Stromal cell of bone marrow (primary cell): ENCODE data around the gene METTL4.

Source experiments
- DNase-seq: peaks from one replicate; pipeline ENCODE4 v3.0.0-alpha.2; 2012; ENCODE audit warnings: low read depth

Gene METTL4

DNA sequence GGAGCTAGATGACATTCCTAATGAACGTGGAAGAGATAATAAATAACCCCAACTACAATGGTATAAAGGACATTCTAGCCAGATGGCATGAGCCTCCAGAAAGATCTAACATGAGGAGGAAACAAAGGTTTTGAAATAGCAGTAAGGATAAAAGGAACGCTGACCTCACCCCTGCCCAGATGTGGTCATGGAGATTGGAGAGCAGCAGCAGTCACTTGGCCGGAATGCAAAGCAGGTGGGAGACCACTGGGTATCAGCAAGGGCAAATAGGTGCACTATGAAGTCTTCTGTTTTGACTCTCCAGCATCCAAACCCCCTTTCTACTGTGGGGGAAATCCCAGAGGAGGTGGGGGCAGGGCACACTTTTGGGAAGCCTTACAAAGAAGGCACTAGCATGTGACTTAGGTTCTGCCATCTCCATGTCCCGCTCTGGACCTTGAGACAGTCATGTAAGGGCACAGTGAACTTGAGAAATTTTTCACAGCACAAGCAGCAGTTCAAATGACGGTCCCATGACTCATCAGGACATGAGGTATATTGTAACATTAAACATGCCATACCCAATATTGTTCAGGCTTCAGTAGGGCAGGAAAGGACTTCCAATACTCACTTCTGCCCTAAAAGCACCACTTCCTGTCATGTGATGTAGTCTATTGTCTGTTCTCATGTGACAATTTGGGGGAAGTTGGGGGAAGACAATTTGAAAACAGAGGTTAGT, 55.2 kb downstream of the METTL4 start:
- peak; percentile 90 for DNase-seq

DNA sequence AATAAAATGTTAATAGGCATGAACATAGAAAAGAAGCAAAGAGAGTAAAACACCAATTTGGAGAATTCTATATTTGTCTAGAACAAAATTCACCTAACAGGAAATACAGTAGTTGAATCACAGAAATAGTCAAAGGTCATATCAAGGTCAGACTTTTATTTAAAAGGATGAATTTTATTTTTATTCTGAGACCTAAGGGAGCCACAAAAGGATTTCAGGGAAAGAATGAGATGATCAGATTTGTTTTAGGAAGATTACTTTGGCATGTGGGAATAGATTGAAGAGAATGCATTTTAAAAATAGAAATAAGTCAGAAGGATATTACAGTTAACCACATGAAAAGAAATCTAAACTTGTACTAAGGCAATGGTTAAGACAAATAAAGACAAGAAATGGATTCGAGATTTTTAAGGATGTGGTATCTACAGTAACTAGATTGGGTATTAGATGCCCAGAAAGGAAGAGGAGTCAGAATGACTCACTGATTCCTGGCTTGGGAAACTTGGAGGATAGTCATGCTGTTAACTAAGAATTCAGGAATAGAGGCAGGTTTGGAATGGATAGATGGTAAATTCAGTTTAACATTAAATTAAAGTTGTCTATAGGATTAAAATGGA, 56.0 kb downstream of the METTL4 start:
- peak; percentile 93 for DNase-seq

DNA sequence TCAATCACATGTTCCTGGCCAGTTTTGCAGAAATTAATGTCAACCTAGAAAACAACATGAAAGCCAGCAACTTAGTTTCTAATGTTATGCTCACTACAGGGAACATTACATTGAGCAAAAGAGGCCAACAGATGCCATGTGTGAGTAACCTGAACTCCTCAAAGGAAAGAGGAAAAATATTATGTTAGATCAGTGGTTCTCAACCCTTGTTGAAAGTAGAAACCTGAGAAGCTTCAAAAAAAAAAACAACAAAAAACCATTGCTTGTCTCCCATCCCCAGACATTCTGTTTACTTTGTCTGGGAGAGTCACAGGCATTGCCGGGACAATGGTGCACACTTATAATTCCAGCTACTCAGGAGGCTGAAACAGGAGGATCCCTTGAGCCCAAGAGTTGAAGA, 57.7 kb downstream of the METTL4 start:
- DNase-seq = no peak

DNA sequence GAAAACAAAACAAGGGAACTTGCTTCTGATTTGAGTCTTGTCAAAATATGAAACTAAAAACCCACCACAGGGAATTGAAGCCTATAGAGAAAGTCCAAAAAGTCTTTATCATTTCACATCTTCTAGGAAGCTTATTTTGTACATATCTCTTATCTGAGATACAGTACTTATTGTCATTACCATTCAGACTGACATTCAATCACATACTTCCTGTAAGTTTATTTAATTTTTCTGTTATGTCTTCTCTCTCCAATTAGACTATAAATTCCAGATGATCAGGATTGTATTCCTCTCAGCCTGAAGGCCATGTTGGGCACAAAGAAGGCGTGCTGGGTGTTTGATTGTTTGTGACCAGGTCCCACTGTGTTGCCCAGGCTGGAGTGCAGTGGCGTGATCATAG, 59.2 kb downstream of the METTL4 start:
- DNase-seq = no peak

DNA sequence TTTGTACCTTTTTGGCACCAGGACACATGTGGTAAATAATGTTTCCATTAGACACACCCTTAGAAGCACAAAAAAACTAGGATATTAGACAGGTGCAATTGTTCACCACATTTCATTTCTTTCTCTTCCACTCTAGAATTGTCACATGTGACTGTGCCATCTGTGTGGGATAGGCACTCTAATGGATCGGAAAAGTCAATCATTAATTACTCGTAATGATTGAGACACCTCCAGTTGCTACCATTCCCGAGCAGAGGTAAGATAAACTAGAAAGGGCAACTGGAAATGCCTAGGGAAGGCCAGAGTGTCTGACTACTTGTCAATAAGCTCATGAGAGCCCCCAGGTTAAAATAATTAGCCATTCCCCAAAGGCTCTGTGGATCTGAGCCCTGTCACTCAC, 59.9 kb downstream of the METTL4 start:
- no peak for DNase-seq

DNA sequence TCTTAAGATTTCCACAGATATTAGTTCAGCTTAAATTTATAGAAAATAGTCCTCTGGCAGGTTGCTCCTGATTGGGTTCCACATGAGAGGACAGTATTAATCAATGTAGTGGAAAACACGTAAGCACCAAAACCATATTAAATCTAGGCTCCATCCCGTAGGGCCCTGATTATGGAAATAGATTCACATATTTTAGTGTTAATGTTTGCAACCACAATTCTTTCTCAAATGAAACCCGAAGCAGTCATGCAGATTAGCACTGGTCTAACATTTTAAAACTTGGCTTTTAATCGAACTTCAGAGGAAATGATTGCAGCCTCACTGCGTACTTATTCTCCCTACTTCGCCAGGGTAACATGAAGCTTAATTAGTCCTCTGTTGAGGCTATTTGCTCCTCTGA, 60.9 kb downstream of the METTL4 start:
- no peak for DNase-seq

DNA sequence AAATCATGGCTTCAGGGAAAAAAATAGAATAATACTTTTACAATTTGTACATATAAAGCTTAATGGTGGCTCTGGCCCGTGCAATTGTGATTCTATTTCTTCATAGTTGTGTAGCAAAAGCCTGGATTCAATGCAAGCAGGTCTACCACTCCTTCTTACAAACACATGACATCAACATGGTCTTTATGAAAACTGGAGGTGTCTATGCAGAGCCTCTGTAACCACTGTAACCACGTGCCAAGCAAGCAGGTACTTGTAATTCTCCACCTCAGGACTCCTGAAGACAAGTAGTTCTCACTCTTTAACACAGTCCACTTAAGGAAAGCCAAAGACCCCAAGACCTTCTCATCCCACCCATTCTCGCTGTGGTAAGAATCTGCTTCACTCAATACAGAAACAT, 62.6 kb downstream of the METTL4 start:
- no peak for DNase-seq

DNA sequence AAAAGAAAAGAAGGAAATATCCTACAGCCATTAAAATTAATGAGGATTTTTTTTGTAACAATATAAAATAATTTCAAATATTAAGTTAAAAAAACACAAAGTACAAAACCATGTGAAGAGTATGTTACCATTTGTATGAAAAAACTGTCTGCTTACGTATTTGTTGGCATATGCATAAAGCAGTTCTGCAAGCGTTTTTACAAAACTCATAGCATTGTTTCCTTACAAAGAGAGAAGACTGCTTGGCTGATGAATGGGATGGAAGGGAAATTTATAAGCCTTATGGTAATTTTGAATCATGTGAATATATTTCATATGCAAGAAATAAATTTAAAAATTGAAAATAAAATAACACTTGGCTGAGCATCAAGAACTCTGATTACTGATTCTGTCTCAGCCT, 63.1 kb downstream of the METTL4 start:
- DNase-seq = no peak

DNA sequence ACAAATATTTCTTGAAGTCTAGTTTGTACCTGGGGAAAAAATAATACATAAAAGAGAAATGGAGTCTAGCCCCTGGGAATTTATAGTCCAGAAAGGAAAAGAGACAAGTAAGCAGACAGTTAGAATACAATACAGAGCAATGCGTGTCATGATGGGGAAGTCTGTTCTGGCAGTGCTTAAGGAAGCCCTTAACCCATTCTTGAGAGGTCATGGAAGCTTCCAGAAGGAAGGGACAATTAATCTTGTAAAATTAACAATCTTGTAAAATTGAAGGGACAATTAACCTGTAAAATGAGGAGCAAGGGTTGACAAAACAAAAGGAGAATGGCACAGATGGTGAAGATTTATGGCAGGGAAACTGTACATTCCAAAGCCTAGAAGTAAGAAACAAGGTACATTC, 66.7 kb downstream of the METTL4 start:
- no peak for DNase-seq

DNA sequence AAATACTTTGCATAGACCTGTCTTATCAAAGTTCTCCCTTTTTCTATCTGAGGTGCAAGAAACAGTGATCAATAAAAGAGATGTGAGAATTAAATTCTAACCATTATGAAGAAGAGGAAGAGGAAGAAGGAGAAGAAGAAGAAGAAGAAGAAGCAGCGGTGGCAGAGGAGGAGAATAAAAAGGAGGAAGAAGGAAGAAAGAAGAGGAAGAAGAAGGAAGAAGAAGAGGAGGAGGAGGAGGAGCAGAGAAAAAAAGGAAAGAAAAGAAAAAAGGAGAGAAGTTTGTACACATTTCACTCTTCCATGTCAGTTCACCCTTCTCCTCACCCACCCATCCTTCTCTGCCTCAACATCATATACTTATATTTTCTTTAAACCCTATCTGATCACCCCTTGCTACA, 68.4 kb downstream of the METTL4 start:
- no peak for DNase-seq

DNA sequence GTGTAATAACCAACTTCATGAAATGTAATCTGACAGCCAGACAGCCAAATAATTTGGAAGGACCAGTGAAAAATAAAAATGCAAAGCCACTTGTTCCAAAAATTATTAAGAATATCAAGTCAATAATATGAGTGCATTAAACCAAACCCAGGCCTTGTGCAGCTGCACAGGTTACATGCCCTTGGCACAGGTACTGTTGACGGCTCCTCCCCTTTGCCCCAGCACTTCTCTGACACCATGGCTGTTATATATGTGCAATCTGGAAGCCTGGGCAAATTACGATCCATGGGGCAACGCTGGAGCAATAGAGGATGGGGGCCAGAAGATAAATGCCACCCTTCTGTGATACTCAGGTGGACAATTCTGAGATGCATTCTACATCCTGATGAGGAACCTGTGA, 68.9 kb downstream of the METTL4 start:
- DNase-seq = no peak

DNA sequence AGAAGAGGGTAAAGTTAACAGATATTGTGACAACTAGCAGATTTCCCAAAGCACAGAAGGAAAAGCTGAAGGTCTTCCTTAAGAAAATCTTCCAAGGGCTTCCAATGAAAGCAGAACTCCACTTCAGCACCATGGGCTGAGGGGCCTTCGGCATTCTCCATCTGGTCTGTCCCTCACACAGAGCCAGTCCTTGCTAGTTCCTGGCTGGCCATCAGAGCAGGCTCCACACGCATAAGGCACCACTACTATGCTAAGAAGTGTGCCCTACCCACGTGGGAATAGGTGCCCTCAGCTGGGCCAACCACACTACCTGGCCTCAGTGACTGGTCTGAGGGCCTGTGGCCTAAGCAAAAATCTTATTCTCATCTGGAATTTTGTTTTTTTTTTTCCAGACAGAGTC, 73.5 kb downstream of the METTL4 start:
- no peak for DNase-seq

DNA sequence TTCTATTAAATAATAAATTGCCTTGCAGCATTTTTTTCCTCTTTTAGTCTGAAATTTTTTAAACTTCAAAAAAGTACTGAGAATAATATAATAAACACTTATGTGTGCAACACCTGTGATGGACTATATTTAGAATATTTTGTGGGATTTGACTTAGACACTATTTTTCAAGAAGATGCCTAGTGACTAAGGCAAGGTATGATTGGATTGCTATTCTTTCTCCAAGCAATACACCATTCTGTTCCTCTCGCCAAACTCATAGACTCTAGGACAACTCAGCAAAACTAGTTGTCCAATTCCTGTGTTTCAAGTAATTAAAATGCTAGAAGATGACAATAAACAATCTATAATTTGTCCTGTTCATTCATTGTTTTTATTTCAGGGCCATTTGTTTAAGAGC, 75.9 kb downstream of the METTL4 start:
- no peak for DNase-seq

DNA sequence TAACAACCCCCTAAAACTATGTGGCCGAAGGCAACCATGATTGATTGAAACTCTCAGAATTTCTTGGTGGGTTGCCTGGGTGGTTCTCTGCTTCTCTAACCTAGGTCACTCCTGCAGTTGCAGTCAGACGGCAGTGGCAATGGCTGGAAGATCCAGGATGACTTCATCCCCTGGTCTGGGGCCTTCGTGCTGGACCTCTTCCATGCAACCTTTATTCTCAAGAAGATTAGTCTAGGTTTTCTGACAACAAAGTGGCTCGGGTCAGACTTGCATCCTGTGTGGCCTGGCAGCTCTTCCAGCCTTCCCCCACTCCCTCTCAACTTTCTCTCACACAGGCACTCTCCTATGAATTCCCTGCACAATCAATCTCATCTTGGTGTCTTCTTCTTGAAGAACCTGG, 76.4 kb downstream of the METTL4 start:
- no peak for DNase-seq
